ENCODE data around the gene CAMK1. TPM values are rescaled to one million over a fixed set of nuclear protein-coding genes. Genes with fewer than 3 reads are reported as not detected.

Gene CAMK1
- total RNA-seq, 1 donor from 2014 or later = 7.1 TPM

- peak overlapping the region; percentile 66 for H3K27ac Mint-ChIP-seq (ENCODE audit: unreplicated experiment)
- Histone ChIP-seq H3K4me2 (ENCODE audit: low read length) (no peak overlapping the region), H3K9ac (ENCODE audit: low read length) (no peak overlapping the region), H4K20me1 (ENCODE audit: insufficient read depth, low read length) (peaks cover 70% of the 10 kb centered on the region), H3K79me2 (ENCODE audit: insufficient read depth, low read length) (peaks cover 34% of the 10 kb centered on the region), H3K4me1 (ENCODE audit: insufficient read depth, low read length) (peaks cover 9% of the 10 kb centered on the region), H3K9me3 (ENCODE audit: insufficient read depth, low read depth, low read length) (no peaks in the 10 kb centered on the region), H3K27ac (ENCODE audit: low read depth, low read length) (no peak overlapping the region), H3K27me3 (ENCODE audit: insufficient read depth, low read length) (no peaks in the 10 kb centered on the region), H3K4me3 (ENCODE audit: insufficient read depth, low read depth, low read length) (no peak overlapping the region), H3K36me3 (ENCODE audit: insufficient read depth, low read length) (peaks cover 63% of the 10 kb centered on the region), H2AFZ (ENCODE audit: low read depth, low read length) (no peak overlapping the region)
- no peak for DNase-seq (ENCODE audit: low read depth)
- no peak for FAIRE-seq
- H3K4me1 Mint-ChIP-seq (ENCODE audit: low read depth, unreplicated experiment) = peaks cover 14% of the 10 kb centered on the region
- TF ChIP-seq EZH2 (IDR thresholded peaks at IDR 0.05; ENCODE audit: insufficient read depth, low read length) = no peak
- TF ChIP-seq CTCF (IDR thresholded peaks at IDR 0.05; ENCODE audit: insufficient read depth, low read depth, low read length) = no peak
- H3K4me3 Mint-ChIP-seq (ENCODE audit: unreplicated experiment) = no peak overlapping the region
- peaks cover 32% of the 10 kb centered on the region for H3K36me3 Mint-ChIP-seq (ENCODE audit: low read depth, unreplicated experiment)
- no peaks in the 10 kb centered on the region for H3K27me3 Mint-ChIP-seq (ENCODE audit: low read depth, unreplicated experiment)
- no peaks in the 10 kb centered on the region for H3K9me3 Mint-ChIP-seq (ENCODE audit: unreplicated experiment)
Measured at GRCh38 chr3:9803494-9803893, 33.7 kb upstream of the CAMK1 start.

- Histone ChIP-seq H3K9ac (ENCODE audit: low read length) (no peak overlapping the region), H2AFZ (ENCODE audit: low read depth, low read length) (no peak overlapping the region), H3K36me3 (ENCODE audit: insufficient read depth, low read length) (peaks cover 64% of the 10 kb centered on the region), H3K79me2 (ENCODE audit: insufficient read depth, low read length) (peaks cover 63% of the 10 kb centered on the region), H3K27ac (ENCODE audit: low read depth, low read length) (no peak overlapping the region), H3K9me3 (ENCODE audit: insufficient read depth, low read depth, low read length) (no peaks in the 10 kb centered on the region), H4K20me1 (ENCODE audit: insufficient read depth, low read length) (peaks cover 77% of the 10 kb centered on the region), H3K27me3 (ENCODE audit: insufficient read depth, low read length) (no peaks in the 10 kb centered on the region), H3K4me2 (ENCODE audit: low read length) (no peak overlapping the region), H3K4me3 (ENCODE audit: insufficient read depth, low read depth, low read length) (no peak overlapping the region), H3K4me1 (ENCODE audit: insufficient read depth, low read length) (no peaks in the 10 kb centered on the region)
- H3K27me3 Mint-ChIP-seq (ENCODE audit: low read depth, unreplicated experiment) = no peaks in the 10 kb centered on the region
- FAIRE-seq = no peak
- DNase-seq (ENCODE audit: low read depth) = no peak
- H3K4me3 Mint-ChIP-seq (ENCODE audit: unreplicated experiment) = no peak overlapping the region
- no peaks in the 10 kb centered on the region for H3K9me3 Mint-ChIP-seq (ENCODE audit: unreplicated experiment)
- H3K27ac Mint-ChIP-seq (ENCODE audit: unreplicated experiment) = no peak overlapping the region
- no peak for TF ChIP-seq EZH2 (IDR thresholded peaks at IDR 0.05; ENCODE audit: insufficient read depth, low read length)
- TF ChIP-seq CTCF (IDR thresholded peaks at IDR 0.05; ENCODE audit: insufficient read depth, low read depth, low read length) = peak; percentile 15
- peaks cover 17% of the 10 kb centered on the region for H3K4me1 Mint-ChIP-seq (ENCODE audit: low read depth, unreplicated experiment)
- peaks cover 34% of the 10 kb centered on the region for H3K36me3 Mint-ChIP-seq (ENCODE audit: low read depth, unreplicated experiment)
Measured at GRCh38 chr3:9800529-9800928, 30.8 kb upstream of the CAMK1 start.

GRCh38 chr3:9797196-9797945 is 27.6 kb upstream of the CAMK1 start:
- DNase-seq (ENCODE audit: low read depth) (no peak), FAIRE-seq (no peak)
- Mint-ChIP-seq H3K9me3 (ENCODE audit: unreplicated experiment) (no peaks in the 10 kb centered on the region), H3K27ac (ENCODE audit: unreplicated experiment) (no peak overlapping the region), H3K27me3 (ENCODE audit: low read depth, unreplicated experiment) (no peaks in the 10 kb centered on the region), H3K4me1 (ENCODE audit: low read depth, unreplicated experiment) (peaks cover 22% of the 10 kb centered on the region), H3K36me3 (ENCODE audit: low read depth, unreplicated experiment) (peaks cover 26% of the 10 kb centered on the region), H3K4me3 (ENCODE audit: unreplicated experiment) (no peak overlapping the region)
- Histone ChIP-seq H3K9ac (ENCODE audit: low read length) (peak overlapping the region; percentile 33), H3K4me2 (ENCODE audit: low read length) (no peak overlapping the region), H3K9me3 (ENCODE audit: insufficient read depth, low read depth, low read length) (no peaks in the 10 kb centered on the region), H2AFZ (ENCODE audit: low read depth, low read length) (no peak overlapping the region), H3K27ac (ENCODE audit: low read depth, low read length) (no peak overlapping the region), H3K36me3 (ENCODE audit: insufficient read depth, low read length) (peaks cover 47% of the 10 kb centered on the region), H4K20me1 (ENCODE audit: insufficient read depth, low read length) (peaks cover 63% of the 10 kb centered on the region), H3K4me3 (ENCODE audit: insufficient read depth, low read depth, low read length) (no peak overlapping the region), H3K27me3 (ENCODE audit: insufficient read depth, low read length) (no peaks in the 10 kb centered on the region), H3K79me2 (ENCODE audit: insufficient read depth, low read length) (peaks cover 74% of the 10 kb centered on the region), H3K4me1 (ENCODE audit: insufficient read depth, low read length) (peaks cover 8% of the 10 kb centered on the region)
- no peak for TF ChIP-seq CTCF (IDR thresholded peaks at IDR 0.05; ENCODE audit: insufficient read depth, low read depth, low read length)
- TF ChIP-seq EZH2 (IDR thresholded peaks at IDR 0.05; ENCODE audit: insufficient read depth, low read length) = no peak

Data from astrocyte (in vitro differentiated cells and primary cell).